Neural crest cell (in vitro differentiated cells): ENCODE results near the gene KCNA1. TPM values are rescaled to one million over a fixed set of nuclear protein-coding genes. Genes with fewer than 3 reads are reported as not detected.

Source experiments
- DNase-seq: peaks from one replicate; pipeline ENCODE4 v3.0.0; 2021; ENCODE audit warnings: low read depth, mixed read lengths, low spot score
- H3K27ac Mint-ChIP-seq: one replicate; pipeline ENCODE4 v1.8.0; 2021; ENCODE audit warnings: mild to moderate bottlenecking, mixed read lengths; ENCODE audit not compliant: unreplicated experiment
- H3K27me3 Mint-ChIP-seq: 2 replicates; pipeline ENCODE4 v1.8.0; 2021; ENCODE audit warnings: low read depth, mild to moderate bottlenecking, mixed read lengths
- H3K36me3 Mint-ChIP-seq: 2 replicates; pipeline ENCODE4 v1.8.0; 2021; ENCODE audit warnings: low read depth, mild to moderate bottlenecking, mixed read lengths
- H3K4me1 Mint-ChIP-seq: 2 replicates; pipeline ENCODE4 v1.8.0; 2021; ENCODE audit warnings: mixed read lengths
- H3K4me3 Mint-ChIP-seq: one replicate; pipeline ENCODE4 v1.8.0; 2021; ENCODE audit warnings: mild to moderate bottlenecking, mixed read lengths
- H3K9me3 Mint-ChIP-seq: 2 replicates; pipeline ENCODE4 v1.8.0; 2021; ENCODE audit warnings: mixed read lengths
- total RNA-seq: library from RNA; stranded (reverse); gene quantifications from 2 replicates; pipeline ENCODE4 v1.2.1, GENCODE V29; 2021
- TF ChIP-seq, protein P1 (sequence below): fragments of 200-600 bp; sonication (generic); conservative IDR thresholded peaks from 2 replicates; pipeline ENCODE4 v1.5.0; 2021; ENCODE audit warnings: antibody characterized with exemption, mild to moderate bottlenecking

Gene KCNA1
- total RNA-seq, 1 donor from 2014 or later = 0.37 TPM

DNA sequence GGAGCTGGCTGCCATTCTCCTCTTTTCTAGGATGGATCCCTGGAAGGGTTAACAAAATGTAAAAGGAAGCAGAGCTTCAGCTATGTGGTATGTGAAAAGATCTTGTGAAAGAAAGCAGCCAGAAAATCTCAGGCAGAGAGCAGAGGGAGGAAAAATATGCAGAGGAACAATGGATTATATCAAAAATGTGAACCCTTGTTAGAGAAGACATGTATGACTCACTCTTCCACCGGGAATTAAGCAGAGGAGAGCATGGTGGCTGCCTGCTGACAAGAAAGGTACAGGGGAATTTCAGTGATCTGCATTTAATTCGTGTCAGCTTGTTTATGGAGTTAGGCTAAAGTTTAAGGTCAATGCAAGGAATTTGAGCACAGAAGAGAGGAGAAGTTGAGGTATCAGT, 46.3 kb downstream of the KCNA1 start:
- peaks cover 68% of the 10 kb centered on the region for H3K27me3 Mint-ChIP-seq
- H3K36me3 Mint-ChIP-seq = no peaks in the 10 kb centered on the region

DNA sequence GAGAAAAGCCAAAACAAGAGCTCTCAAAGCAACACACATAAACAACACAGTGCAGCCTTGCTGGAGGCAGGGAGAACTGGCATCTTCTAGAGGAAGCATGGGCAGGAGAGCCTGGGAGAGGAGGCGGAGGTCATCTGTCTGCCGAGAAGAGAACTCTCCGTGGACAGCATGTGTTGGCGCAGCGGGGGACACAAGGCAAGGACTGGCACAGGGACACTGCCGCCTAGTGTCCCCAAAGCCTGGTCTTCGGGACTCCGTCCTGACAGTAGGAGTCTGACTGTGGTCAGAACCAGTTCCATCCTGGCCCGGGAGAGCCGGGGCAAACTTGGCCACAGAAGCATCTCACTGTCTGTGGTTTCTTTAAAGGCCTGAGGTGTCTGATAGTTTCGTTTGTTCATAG, 47.3 kb downstream of the KCNA1 start:
- Mint-ChIP-seq H3K4me1 (no peaks in the 10 kb centered on the region), H3K4me3 (no peak overlapping the region), H3K36me3 (no peaks in the 10 kb centered on the region), H3K27ac (no peak overlapping the region), H3K27me3 (peaks cover 70% of the 10 kb centered on the region), H3K9me3 (no peaks in the 10 kb centered on the region)
- no peak for DNase-seq
- TF ChIP-seq, protein P1, sequence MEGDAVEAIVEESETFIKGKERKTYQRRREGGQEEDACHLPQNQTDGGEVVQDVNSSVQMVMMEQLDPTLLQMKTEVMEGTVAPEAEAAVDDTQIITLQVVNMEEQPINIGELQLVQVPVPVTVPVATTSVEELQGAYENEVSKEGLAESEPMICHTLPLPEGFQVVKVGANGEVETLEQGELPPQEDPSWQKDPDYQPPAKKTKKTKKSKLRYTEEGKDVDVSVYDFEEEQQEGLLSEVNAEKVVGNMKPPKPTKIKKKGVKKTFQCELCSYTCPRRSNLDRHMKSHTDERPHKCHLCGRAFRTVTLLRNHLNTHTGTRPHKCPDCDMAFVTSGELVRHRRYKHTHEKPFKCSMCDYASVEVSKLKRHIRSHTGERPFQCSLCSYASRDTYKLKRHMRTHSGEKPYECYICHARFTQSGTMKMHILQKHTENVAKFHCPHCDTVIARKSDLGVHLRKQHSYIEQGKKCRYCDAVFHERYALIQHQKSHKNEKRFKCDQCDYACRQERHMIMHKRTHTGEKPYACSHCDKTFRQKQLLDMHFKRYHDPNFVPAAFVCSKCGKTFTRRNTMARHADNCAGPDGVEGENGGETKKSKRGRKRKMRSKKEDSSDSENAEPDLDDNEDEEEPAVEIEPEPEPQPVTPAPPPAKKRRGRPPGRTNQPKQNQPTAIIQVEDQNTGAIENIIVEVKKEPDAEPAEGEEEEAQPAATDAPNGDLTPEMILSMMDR = no peak

More for the DNA sequence above, 46.3 kb downstream of the KCNA1 start:
- Mint-ChIP-seq H3K9me3 (no peaks in the 10 kb centered on the region), H3K27ac (no peak overlapping the region), H3K4me1 (no peaks in the 10 kb centered on the region), H3K4me3 (no peak overlapping the region)
- DNase-seq = no peak
- TF ChIP-seq, protein P1 = no peak

DNA sequence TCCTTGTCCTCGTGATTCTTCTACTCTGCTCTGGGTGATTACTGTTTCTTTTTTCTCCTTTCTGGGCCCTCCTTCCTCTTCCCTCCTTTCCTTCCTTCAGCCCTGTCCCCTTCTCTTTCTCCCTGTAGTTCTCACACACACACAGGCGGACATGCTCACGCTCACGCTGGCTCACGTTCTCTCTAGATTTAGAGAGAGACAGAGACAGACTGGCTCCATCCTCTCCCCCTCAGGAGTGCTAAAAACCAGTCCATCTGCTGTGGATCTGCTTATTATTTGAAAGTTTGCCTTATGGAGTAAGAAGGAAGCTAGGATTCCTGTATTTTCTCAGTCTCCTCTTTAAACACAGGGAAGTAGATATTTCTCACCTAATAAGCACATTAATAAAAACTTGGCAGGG, 48.1 kb downstream of the KCNA1 start:
- TF ChIP-seq, protein P1 = no peak
- no peaks in the 10 kb centered on the region for H3K36me3 Mint-ChIP-seq
- no peaks in the 10 kb centered on the region for H3K4me1 Mint-ChIP-seq
- no peak overlapping the region for H3K27ac Mint-ChIP-seq
- H3K9me3 Mint-ChIP-seq = no peaks in the 10 kb centered on the region
- DNase-seq = no peak
- no peak overlapping the region for H3K4me3 Mint-ChIP-seq
- peaks cover 70% of the 10 kb centered on the region for H3K27me3 Mint-ChIP-seq

DNA sequence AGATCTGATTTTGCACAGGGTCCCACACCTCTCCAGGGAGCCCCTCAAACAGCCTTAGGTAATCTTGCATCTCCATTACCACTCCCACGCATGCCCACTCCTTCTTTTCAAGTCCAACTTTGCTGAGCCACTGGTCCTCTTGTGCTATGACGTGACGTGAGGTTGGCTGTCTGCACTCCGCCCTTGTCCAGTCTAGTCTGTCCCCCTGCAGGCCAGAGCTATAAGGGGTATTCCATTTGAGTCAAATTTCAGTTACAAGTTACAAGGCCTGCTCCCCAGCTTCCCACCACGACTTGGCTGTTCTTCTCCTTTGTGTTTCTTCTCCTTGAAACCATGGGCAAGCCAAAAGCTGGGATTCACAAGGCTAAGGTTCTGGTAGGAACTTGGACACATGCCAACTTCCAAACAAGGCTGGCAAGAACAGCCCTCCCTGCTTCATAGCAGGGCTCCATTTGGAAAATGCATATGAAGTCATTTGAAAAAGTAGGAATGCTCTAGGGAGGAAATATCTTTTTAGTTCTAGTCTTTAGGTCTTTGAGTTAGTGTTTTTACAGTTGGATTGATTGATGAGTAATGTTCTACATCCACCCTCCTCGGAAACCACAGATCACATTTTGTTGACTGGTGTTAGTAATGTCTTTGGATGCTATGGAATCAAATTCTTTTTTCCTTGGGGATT, 49.1 kb downstream of the KCNA1 start:
- TF ChIP-seq, protein P1 = no peak
- Mint-ChIP-seq H3K4me1 (no peaks in the 10 kb centered on the region), H3K27me3 (peaks cover 67% of the 10 kb centered on the region), H3K27ac (peak overlapping the region; percentile 31), H3K36me3 (no peaks in the 10 kb centered on the region), H3K4me3 (no peak overlapping the region), H3K9me3 (no peaks in the 10 kb centered on the region)
- DNase-seq = no peak

DNA sequence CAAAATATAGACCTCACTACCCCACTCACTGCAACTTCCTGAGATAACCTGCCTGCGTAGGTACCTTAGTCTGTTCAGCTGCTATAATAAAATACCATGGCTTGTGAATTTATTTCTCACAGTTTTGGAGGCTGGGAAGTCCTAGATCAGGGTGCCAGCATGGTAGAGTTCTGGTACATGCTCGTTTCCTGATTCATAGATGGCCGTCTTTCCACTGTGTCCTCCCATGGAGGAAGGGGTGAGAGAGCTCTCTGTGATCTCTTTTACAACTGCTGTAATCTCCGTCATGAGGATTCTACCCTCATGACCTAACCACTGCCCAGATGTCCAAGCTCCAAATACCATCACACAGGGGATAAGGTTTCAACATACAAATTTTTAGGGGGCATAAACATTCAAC, 49.7 kb downstream of the KCNA1 start:
- no peak for DNase-seq
- Mint-ChIP-seq H3K9me3 (no peaks in the 10 kb centered on the region), H3K4me1 (no peaks in the 10 kb centered on the region), H3K27ac (no peak overlapping the region), H3K4me3 (no peak overlapping the region), H3K36me3 (no peaks in the 10 kb centered on the region), H3K27me3 (peaks cover 68% of the 10 kb centered on the region)
- TF ChIP-seq, protein P1 = no peak
